Bronchial epithelial cell (primary cell): Measurements from ENCODE around the gene DLX2. TPM values are rescaled to one million over a fixed set of nuclear protein-coding genes. Genes with fewer than 3 reads are reported as not detected.

Experiments used
- DNase-seq: peaks from one replicate; pipeline ENCODE4 v3.0.0-alpha.2; 2010; ENCODE audit warnings: low read depth
- FAIRE-seq: peaks from 2 replicates; lab custom pipeline; 2011; peaks lifted over from hg19 to GRCh38; lab: Jason Lieb, UNC
- H3K27me3 ChIP-seq: 2 replicates; pipeline ENCODE4 v1.5.1; 2011; ENCODE audit warnings: low read length; ENCODE audit not compliant: control insufficient read depth, insufficient read depth
- H3K36me3 ChIP-seq: 2 replicates; pipeline ENCODE4 v1.5.1; 2011; ENCODE audit warnings: low read length; ENCODE audit not compliant: control insufficient read depth, insufficient read depth
- H3K4me3 ChIP-seq: 2 replicates; pipeline ENCODE4 v1.5.1; 2011; ENCODE audit warnings: mild to moderate bottlenecking, low read depth, low read length, control low read depth
- total RNA-seq: library from RNA; depleted of rRNA; stranded (reverse); fragments of >200 nt; gene quantifications from 2 replicates; pipeline ENCODE4 v1.2.1, GENCODE V29; 2014
- TF ChIP-seq, protein P1 (sequence below): IDR thresholded peaks from 2 replicates; pipeline ENCODE4 v1.5.1; 2011; ENCODE audit warnings: mild to moderate bottlenecking, moderate library complexity, low read length, control low read depth, inconsistent platforms; ENCODE audit not compliant: insufficient read depth, severe bottlenecking

DLX2 gene
- total RNA-seq, 1 donor from 2014 or later: not detected

DNA sequence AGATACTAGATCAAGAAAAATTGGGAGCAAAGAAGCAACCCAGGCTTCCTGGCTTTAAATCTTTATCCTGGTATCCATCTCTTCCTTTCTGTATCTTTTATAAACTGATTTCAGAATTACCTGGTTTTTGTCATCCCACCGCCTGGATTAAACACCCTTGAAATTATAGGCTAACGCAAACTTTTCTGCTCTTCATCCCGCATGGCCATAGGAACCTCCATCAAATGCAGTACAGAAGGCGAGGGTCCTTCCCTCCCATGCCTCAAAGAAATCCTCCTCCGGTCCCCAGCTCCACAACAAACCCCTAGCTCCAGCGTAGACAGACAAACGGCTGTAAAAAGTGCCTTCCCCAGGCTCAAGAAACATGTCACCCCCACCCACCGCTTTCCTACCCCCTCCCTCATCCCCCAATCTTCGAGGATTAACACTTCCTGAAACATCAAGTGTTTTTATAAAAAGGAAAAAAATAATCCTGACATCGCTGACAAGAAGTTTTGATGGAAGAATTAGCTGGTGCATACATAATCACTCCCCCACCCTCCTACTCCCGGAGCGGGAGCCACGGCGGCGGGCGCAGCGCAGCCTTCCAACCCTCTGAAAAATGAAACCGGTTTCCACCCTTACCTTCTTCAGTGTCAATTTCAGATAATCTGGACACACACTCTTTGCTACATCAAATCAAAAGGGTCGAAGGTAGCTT, 9.8 kb downstream of the DLX2 start:
- FAIRE-seq: no peak
- H3K36me3 ChIP-seq: no peaks in the 10 kb centered on the region
- DNase-seq: no peak
- no peak overlapping the region for H3K4me3 ChIP-seq
- peaks cover 54% of the 10 kb centered on the region for H3K27me3 ChIP-seq
- TF ChIP-seq, protein P1, sequence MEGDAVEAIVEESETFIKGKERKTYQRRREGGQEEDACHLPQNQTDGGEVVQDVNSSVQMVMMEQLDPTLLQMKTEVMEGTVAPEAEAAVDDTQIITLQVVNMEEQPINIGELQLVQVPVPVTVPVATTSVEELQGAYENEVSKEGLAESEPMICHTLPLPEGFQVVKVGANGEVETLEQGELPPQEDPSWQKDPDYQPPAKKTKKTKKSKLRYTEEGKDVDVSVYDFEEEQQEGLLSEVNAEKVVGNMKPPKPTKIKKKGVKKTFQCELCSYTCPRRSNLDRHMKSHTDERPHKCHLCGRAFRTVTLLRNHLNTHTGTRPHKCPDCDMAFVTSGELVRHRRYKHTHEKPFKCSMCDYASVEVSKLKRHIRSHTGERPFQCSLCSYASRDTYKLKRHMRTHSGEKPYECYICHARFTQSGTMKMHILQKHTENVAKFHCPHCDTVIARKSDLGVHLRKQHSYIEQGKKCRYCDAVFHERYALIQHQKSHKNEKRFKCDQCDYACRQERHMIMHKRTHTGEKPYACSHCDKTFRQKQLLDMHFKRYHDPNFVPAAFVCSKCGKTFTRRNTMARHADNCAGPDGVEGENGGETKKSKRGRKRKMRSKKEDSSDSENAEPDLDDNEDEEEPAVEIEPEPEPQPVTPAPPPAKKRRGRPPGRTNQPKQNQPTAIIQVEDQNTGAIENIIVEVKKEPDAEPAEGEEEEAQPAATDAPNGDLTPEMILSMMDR: no peak

DNA sequence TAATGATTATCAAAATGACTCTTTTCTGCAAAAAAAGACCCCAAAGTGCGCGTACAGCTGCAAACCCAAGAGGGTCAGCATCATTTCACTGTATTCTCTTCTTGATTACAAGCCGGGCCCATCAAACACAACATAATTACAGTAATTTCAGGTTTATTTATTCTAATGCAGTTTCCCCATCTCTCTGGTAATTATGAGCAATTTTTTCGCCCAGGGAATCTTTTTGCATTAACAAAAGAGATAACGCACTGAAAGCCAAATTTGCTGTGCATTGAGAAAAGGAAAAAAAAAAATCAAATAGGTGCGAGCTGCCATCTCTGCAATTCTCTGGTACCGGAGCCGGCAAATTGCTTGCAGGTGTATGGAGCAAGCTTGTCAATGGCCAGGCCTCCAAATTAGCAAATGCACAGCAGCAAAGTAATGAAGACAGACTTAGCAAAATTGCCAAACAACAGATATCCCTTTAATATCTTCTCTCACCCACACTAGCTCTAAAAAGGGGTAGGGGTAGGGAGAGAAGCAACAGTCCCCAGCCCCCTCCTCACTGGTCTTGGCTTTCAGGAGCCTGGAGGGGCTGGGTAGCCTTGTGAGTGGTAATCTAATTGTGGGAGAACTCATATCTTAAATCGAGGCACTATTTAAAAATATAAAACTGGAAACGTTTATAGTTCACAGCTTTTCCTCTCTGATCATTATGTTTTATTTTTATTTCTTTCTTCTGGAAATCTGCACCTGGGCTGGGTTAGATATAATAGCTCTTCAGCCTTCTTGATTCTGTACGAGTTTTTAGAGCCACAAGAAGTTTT, 10.7 kb downstream of the DLX2 start:
- Histone ChIP-seq H3K27me3 (peaks cover 63% of the 10 kb centered on the region), H3K4me3 (no peak overlapping the region), H3K36me3 (no peaks in the 10 kb centered on the region)
- TF ChIP-seq, protein P1: no peak
- FAIRE-seq (no peak), DNase-seq (no peak)

DNA sequence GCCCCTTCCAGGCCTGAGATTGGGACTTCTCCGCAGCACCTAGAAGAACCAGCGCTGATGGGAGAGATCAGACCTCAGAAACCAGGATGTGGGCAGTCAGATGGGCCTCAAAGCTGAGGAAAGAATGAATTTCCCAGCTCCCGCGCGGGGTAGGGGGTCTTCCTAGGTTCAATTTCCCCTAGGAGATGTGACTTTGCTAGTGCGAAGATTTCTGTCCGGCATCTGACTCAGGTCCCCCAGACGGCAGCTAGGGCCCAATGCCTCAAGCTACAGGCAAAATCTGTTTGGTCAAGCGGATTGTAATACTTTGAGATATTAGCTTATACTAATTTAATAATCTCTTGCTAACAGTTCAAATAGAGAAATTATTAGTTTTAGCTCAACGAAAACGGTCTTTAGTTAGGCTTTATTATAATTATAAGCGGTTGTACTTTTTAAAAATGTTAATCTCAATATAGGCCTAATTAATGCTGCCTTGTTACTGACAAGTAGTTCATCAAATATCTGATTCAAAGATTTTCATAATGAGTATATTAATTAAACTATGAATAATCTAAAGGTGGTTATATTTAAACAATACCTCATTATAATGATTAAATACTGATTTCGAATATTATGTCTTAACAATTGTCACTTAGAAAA, 11.6 kb downstream of the DLX2 start:
- FAIRE-seq (no peak), DNase-seq (no peak)
- no peaks in the 10 kb centered on the region for H3K36me3 ChIP-seq
- no peak overlapping the region for H3K4me3 ChIP-seq
- H3K27me3 ChIP-seq: peaks cover 71% of the 10 kb centered on the region
- TF ChIP-seq, protein P1: no peak

DNA sequence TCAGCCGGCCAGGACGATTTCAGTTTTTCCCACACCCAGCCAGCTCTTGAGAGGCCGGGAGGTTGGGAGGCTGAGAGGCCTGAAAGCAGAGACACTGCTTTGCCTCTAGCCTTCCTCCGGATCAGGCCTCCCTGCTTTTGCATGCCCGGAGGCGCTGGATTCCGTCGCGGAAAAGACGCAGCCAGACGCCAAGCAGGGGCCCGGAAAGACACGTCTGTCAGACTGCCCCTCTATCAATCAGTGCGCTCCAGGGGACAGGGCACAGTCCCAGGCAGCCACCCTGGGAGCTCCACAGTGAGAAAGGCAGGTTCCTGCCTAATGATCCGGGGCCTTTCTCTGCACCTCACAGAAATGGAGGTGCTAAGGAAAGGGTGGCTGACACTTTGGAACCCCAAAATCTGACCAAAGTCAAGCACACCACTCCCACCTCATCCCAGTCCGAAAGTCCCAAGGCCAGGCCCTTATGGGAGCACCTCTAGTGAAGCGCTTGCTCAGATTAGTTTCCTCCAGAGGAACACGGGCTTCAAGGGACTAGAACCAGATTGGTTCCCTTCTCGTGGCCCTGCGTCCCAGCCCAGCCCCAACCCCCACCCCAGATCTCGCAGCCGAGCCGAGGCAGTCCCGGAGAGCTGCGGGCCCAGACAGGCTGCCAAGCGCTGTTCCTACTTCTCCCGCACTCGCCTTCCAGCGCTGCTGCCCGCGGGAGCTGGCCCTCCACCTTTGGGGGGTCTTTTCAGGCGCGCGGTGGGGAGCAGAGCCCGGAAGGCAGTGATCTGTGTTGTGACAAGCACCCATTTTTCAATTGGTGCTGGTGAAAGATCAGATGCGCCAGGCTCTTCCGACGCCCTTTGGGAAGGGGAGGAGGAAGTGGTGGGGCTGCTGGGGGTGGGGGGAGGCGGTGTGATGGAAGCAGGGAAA, 12.4 kb downstream of the DLX2 start:
- TF ChIP-seq, protein P1: no peak
- DNase-seq (no peak), FAIRE-seq (no peak)
- Histone ChIP-seq H3K36me3 (no peaks in the 10 kb centered on the region), H3K4me3 (no peak overlapping the region), H3K27me3 (peaks cover 77% of the 10 kb centered on the region)

DNA sequence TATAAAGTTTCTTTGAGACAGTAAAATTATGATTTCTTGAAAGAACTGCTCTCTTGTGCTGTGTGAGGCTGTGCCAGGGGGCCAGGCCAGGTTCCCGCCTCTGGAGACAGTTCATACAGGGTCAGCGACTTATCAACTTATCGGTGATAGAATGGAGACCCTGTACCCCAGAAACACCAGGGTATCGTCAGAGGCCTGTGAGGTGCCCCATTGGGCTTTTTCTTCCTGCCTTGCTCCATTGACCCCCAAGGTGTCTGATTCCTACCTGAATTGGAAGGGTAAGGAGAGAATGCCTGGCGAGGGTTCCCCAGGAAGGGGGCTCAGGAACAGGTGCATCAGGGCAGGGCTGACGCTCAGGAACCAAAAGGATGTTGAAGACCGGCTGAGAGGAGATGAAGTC, 13.1 kb downstream of the DLX2 start:
- no peak for FAIRE-seq
- TF ChIP-seq, protein P1: no peak
- Histone ChIP-seq H3K36me3 (no peaks in the 10 kb centered on the region), H3K27me3 (peaks cover 75% of the 10 kb centered on the region), H3K4me3 (no peak overlapping the region)
- no peak for DNase-seq
